ENCODE measurements around the gene MCC.

MCC gene

GRCh38 chr5:113240951-113241726 is 247.1 kb downstream of the MCC start:
- no peak for DNase-seq

GRCh38 chr5:113240032-113240431 is 248.2 kb downstream of the MCC start:
- DNase-seq: no peak

GRCh38 chr5:113237893-113238292 is 250.4 kb downstream of the MCC start:
- DNase-seq: no peak

GRCh38 chr5:113236536-113237288 is 251.5 kb downstream of the MCC start:
- no peak for DNase-seq

- DNase-seq: no peak
These were observed 252.4 kb downstream of the MCC start for GRCh38 chr5:113235884-113236283.

GRCh38 chr5:113234546-113234945 is 253.7 kb downstream of the MCC start:
- DNase-seq: no peak

GRCh38 chr5:113233606-113234005 is 254.6 kb downstream of the MCC start:
- no peak for DNase-seq

- no peak for DNase-seq
These were observed 255.6 kb downstream of the MCC start for GRCh38 chr5:113232667-113233066.

GRCh38 chr5:113232221-113232620 is 256.0 kb downstream of the MCC start:
- DNase-seq: no peak

GRCh38 chr5:113231653-113232000 is 256.6 kb downstream of the MCC start:
- DNase-seq: no peak

GRCh38 chr5:113230711-113231652 is 257.3 kb downstream of the MCC start:
- no peak for DNase-seq

- DNase-seq: no peak
These were observed 260.5 kb downstream of the MCC start for GRCh38 chr5:113227798-113228197.

GRCh38 chr5:113226116-113226736 is 262.0 kb downstream of the MCC start:
- no peak for DNase-seq

GRCh38 chr5:113225259-113225658 is 263.0 kb downstream of the MCC start:
- no peak for DNase-seq

GRCh38 chr5:113224605-113225065 is 263.6 kb downstream of the MCC start:
- DNase-seq: no peak

- no peak for DNase-seq
These were observed 264.2 kb downstream of the MCC start for GRCh38 chr5:113223831-113224604.

GRCh38 chr5:113223315-113223714 is 264.9 kb downstream of the MCC start:
- DNase-seq: no peak

GRCh38 chr5:113221294-113222176 is 266.7 kb downstream of the MCC start:
- no peak for DNase-seq

GRCh38 chr5:113219695-113220094 is 268.6 kb downstream of the MCC start:
- no peak for DNase-seq

- no peak for DNase-seq
These were observed 269.2 kb downstream of the MCC start for GRCh38 chr5:113218906-113219517.

Measured in retina (tissue), 1 donor.